NCI-H187 treated with DMSO at 0.1 percent for 48 hours (cell line): Measurements from ENCODE around the gene PELI1.
A peak's percentile ranks its signal among the peaks of the same experiment; 100 is the strongest.

ENCODE experiments used
- DNase-seq: peaks from one replicate; lab custom pipeline; 2025; lab: John Stamatoyannopoulos, UW

The PELI1 gene

GRCh38 chr2:64144057-64145013, at the start of gene PELI1:
TSS of gene PELI1 (minus strand) at chr2:64144420. CDS start at chr2:64108310, 36,110 bp downstream.
- peak; percentile 96 for DNase-seq

GRCh38 chr2:64193491-64193890, 49.3 kb upstream of the PELI1 start:
- DNase-seq = no peak

GRCh38 chr2:64192664-64193105, 48.5 kb upstream of the PELI1 start:
- DNase-seq = no peak

GRCh38 chr2:64192125-64192479, 47.9 kb upstream of the PELI1 start:
- no peak for DNase-seq

- no peak for DNase-seq
Observed at GRCh38 chr2:64189586-64189985, 45.4 kb upstream of the PELI1 start.

- no peak for DNase-seq
Observed at GRCh38 chr2:64189167-64189566, 44.9 kb upstream of the PELI1 start.

GRCh38 chr2:64186699-64187605, 42.7 kb upstream of the PELI1 start:
- DNase-seq = no peak

- DNase-seq = no peak
Observed at GRCh38 chr2:64179582-64180321, 35.5 kb upstream of the PELI1 start.

- no peak for DNase-seq
Observed at GRCh38 chr2:64177315-64177714, 33.1 kb upstream of the PELI1 start.

GRCh38 chr2:64175419-64176197, 31.4 kb upstream of the PELI1 start:
- DNase-seq = no peak

GRCh38 chr2:64173156-64174135, 29.2 kb upstream of the PELI1 start:
- no peak for DNase-seq

GRCh38 chr2:64168756-64169155, 24.5 kb upstream of the PELI1 start:
- DNase-seq = no peak

- no peak for DNase-seq
Observed at GRCh38 chr2:64168201-64168600, 24.0 kb upstream of the PELI1 start.

GRCh38 chr2:64166637-64167420, 22.6 kb upstream of the PELI1 start:
- no peak for DNase-seq

GRCh38 chr2:64166212-64166611, 22.0 kb upstream of the PELI1 start:
- DNase-seq = no peak

- DNase-seq = no peak
Observed at GRCh38 chr2:64165706-64166105, 21.5 kb upstream of the PELI1 start.

GRCh38 chr2:64164629-64165028, 20.4 kb upstream of the PELI1 start:
- no peak for DNase-seq

- no peak for DNase-seq
Observed at GRCh38 chr2:64162516-64162915, 18.3 kb upstream of the PELI1 start.

GRCh38 chr2:64157792-64158191, 13.6 kb upstream of the PELI1 start:
- no peak for DNase-seq
